Activated CD4-positive, alpha-beta T cell treated with anti-CD3 and anti-CD28 coated beads for 24 hours (primary cell): Measurements from ENCODE around the gene PKN1.
"Not testable (repeated sequence)": the region's sequence is repeated elsewhere in the genome, so short reads cannot be mapped to it uniquely, and the experiment has no call there.

ENCODE experiments used
- DNase-seq, 2 donors: peaks; one replicate each; pipeline ENCODE4 v3.0.0-alpha.2; 2020; ENCODE audit warnings: low read depth in 2 of 2

Gene PKN1

GRCh38 chr19:14430712-14431111 is 2.4 kb upstream of the PKN1 start:
- DNase-seq = no peak

GRCh38 chr19:14433554-14434501 is 722 bp downstream of the PKN1 start:
- no peak for DNase-seq

- no peak for DNase-seq
Observed at GRCh38 chr19:14434543-14435319, 1.6 kb downstream of the PKN1 start.

- DNase-seq = no peak
Observed at GRCh38 chr19:14435320-14436050, 2.4 kb downstream of the PKN1 start.

- DNase-seq = no peak
Observed at GRCh38 chr19:14437578-14438140, 4.6 kb downstream of the PKN1 start.

GRCh38 chr19:14439014-14439413 is 5.9 kb downstream of the PKN1 start:
- no peak for DNase-seq

- DNase-seq = peak; percentile 67 to 73
Observed at GRCh38 chr19:14440049-14440448, 6.9 kb downstream of the PKN1 start.

GRCh38 chr19:14441041-14441938 is 8.2 kb downstream of the PKN1 start:
- no peak for DNase-seq

- no peak for DNase-seq
Observed at GRCh38 chr19:14442891-14443631, 10.0 kb downstream of the PKN1 start.

- no peak for DNase-seq
Observed at GRCh38 chr19:14443632-14444216, 10.6 kb downstream of the PKN1 start.

GRCh38 chr19:14446336-14447036 is 13.4 kb downstream of the PKN1 start:
- DNase-seq = no peak

GRCh38 chr19:14449321-14449720 is 16.2 kb downstream of the PKN1 start:
- DNase-seq = no peak

- DNase-seq = peak; percentile 55 to 64
Observed at GRCh38 chr19:14450168-14450874, 17.2 kb downstream of the PKN1 start.

- no peak for DNase-seq
Observed at GRCh38 chr19:14450876-14451275, 17.8 kb downstream of the PKN1 start.

- not testable (repeated sequence) for DNase-seq
Observed at GRCh38 chr19:14452303-14452702, 19.2 kb downstream of the PKN1 start.

GRCh38 chr19:14459703-14460102 is 26.6 kb downstream of the PKN1 start:
- no peak for DNase-seq

- no peak for DNase-seq
Observed at GRCh38 chr19:14460935-14461334, 27.8 kb downstream of the PKN1 start.

- not testable (repeated sequence) for DNase-seq
Observed at GRCh38 chr19:14462401-14462800, 29.3 kb downstream of the PKN1 start.
